Fibroblast of lung (primary cell): Measurements from ENCODE around the gene SDF2L1.

Experiments used
- EZH2 ChIP-seq: IDR thresholded peaks from 2 replicates; pipeline ENCODE4 v1.5.1; 2012; ENCODE audit warnings: low read length, control low read depth, mild to moderate bottlenecking; ENCODE audit errors: missing control alignments
- TF ChIP-seq, protein P1 (sequence below), 2 donors: IDR thresholded peaks in 1 of 2; conservative IDR thresholded peaks in 1 of 2; 1 replicate in 1 of 2; 2 replicates in 1 of 2; pipeline ENCODE4 v1.5.1; 2011 to 2012; ENCODE audit warnings: low read length in 2 of 2, control low read depth in 1 of 2, inconsistent platforms in 1 of 2, low read depth in 1 of 2, mild to moderate bottlenecking in 1 of 2

- TF ChIP-seq, protein P1, sequence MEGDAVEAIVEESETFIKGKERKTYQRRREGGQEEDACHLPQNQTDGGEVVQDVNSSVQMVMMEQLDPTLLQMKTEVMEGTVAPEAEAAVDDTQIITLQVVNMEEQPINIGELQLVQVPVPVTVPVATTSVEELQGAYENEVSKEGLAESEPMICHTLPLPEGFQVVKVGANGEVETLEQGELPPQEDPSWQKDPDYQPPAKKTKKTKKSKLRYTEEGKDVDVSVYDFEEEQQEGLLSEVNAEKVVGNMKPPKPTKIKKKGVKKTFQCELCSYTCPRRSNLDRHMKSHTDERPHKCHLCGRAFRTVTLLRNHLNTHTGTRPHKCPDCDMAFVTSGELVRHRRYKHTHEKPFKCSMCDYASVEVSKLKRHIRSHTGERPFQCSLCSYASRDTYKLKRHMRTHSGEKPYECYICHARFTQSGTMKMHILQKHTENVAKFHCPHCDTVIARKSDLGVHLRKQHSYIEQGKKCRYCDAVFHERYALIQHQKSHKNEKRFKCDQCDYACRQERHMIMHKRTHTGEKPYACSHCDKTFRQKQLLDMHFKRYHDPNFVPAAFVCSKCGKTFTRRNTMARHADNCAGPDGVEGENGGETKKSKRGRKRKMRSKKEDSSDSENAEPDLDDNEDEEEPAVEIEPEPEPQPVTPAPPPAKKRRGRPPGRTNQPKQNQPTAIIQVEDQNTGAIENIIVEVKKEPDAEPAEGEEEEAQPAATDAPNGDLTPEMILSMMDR (conservative IDR thresholded peaks at IDR 0.05 in 1 of 2, IDR thresholded peaks at IDR 0.05 in 1 of 2; ENCODE audit: low read depth in 1 of 2, low read length in 2 of 2) = no peak
- TF ChIP-seq EZH2 = no peak
Measured at GRCh38 chr22:21628386-21629254, 13.5 kb upstream of the SDF2L1 start.
